Testis (tissue), 3 donors: ENCODE measurements around the gene SCMH1. TPM values are rescaled to one million over a fixed set of nuclear protein-coding genes. Genes with fewer than 3 reads are reported as not detected.

Experiments used
- DNase-seq: peaks from one replicate; pipeline ENCODE4 v3.0.0-alpha.2; 2019
- H3K27ac ChIP-seq, 2 donors: fragments of 200-600 bp; sonication (generic); one replicate each; pipeline ENCODE4 v1.5.1; 2019
- H3K27me3 ChIP-seq: fragments of 200-600 bp; sonication (generic); one replicate; pipeline ENCODE4 v1.5.1; 2019
- H3K36me3 ChIP-seq: fragments of 200-600 bp; sonication (generic); one replicate; pipeline ENCODE4 v1.5.1; 2017; ENCODE audit warnings: low read depth; ENCODE audit errors: missing control alignments
- H3K4me1 ChIP-seq: fragments of 200-600 bp; sonication (generic); one replicate; pipeline ENCODE4 v1.5.1; 2019
- H3K4me3 ChIP-seq, 2 donors: fragments of 200-600 bp; sonication (generic); one replicate each; pipeline ENCODE4 v1.5.1; 2017 to 2019
- H3K9me3 ChIP-seq: fragments of 200-600 bp; sonication (generic); one replicate; pipeline ENCODE4 v1.5.1; 2017
- CTCF ChIP-seq, 3 experiments: fragments of 450-650 bp in 2 of 3; fragments of 200-600 bp in 1 of 3; sonication (generic) in 1 of 3; IDR thresholded peaks; one replicate each; pipeline ENCODE4 v1.5.1; 2016 to 2019; ENCODE audit warnings: antibody characterized with exemption in 3 of 3, mild to moderate bottlenecking in 2 of 3, moderate library complexity in 1 of 3
- POLR2A ChIP-seq: fragments of 450-650 bp; IDR thresholded peaks from one replicate; pipeline ENCODE4 v1.6.1; 2017; ENCODE audit warnings: antibody characterized with exemption, mild to moderate bottlenecking, moderate library complexity
- WGBS, 2 donors: methylation state at CpG; one replicate each; pipeline ENCODE4 v1.1.5; 2018; 5-methylcytosine and 5-hydroxymethylcytosine counted together
- intact Hi-C: fragments of 100-400 bp; cut with DNase I; formaldehyde crosslinking; loops from one replicate; pipeline ENCODE4 v1.15.1; 2023; ENCODE audit warnings: low total_unique reads
- polyA plus RNA-seq: library from polyadenylated mRNA; stranded (reverse); fragments of 350-450 nt; fragmentation: Illumina TruSeq; extraction: RNeasy Lipid Tissue Mini Kit (QIAGEN cat#74804); gene quantifications from one replicate; pipeline ENCODE4 v1.2.3, GENCODE V29; 2014; ENCODE audit warnings: low read depth, low replicate concordance; ENCODE audit not compliant: insufficient read depth
- total RNA-seq, 2 donors: library from RNA; depleted of rRNA; stranded (reverse); fragments of >200 nt; gene quantifications; one replicate each; pipeline ENCODE4 v1.2.3, GENCODE V29; 2016

SCMH1 gene
- total and polyA plus RNA-seq, 3 donors from 2014 or later: 60.8 to 79.7 (median 79.0) TPM

GRCh38 chr1:41226815-41227434, 15.2 kb downstream of the SCMH1 start:
- 74 to 75% methylated on average over 3 of the region's 3 CpGs for WGBS, 2 donors
- intact Hi-C loops: no loop called here
- H3K27me3 ChIP-seq: no peaks in the 10 kb centered on the region
- H3K36me3 ChIP-seq: no peaks in the 10 kb centered on the region
- H3K4me3 ChIP-seq: no peak overlapping the region
- no peaks in the 10 kb centered on the region for H3K9me3 ChIP-seq
- H3K27ac ChIP-seq: no peak overlapping the region
- DNase-seq: no peak
- TF ChIP-seq CTCF (IDR thresholded peaks at IDR 0.05): no peak
- TF ChIP-seq POLR2A: no peak
- H3K4me1 ChIP-seq: no peaks in the 10 kb centered on the region

DNA sequence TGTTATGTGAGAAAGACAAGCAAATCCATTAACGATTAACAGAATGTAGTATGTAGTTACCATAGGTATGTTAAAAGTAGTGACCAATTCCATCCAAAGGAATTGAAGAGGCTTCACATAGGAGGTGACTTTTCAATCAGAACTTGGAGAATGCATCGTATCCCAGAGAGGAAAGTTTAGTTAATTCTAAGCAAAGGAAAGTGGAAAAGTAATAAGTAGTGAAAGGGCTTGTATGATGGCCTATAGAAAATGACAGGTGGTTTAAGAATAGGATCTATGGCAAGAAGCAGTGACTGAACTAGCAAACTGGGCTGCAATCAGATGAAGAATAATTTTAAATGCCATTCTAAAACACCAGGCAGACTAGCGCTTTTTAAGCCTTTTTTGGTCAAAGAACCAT, 16.6 kb downstream of the SCMH1 start:
- H3K27ac ChIP-seq: no peak overlapping the region
- no peaks in the 10 kb centered on the region for H3K4me1 ChIP-seq
- no peak for DNase-seq
- no peak overlapping the region for H3K4me3 ChIP-seq
- no peaks in the 10 kb centered on the region for H3K36me3 ChIP-seq
- H3K9me3 ChIP-seq: no peaks in the 10 kb centered on the region
- 78 to 95% methylated on average over 3 of the region's 3 CpGs for WGBS, 2 donors
- intact Hi-C loops: no loop called here
- no peaks in the 10 kb centered on the region for H3K27me3 ChIP-seq
- TF ChIP-seq POLR2A: no peak
- no peak for TF ChIP-seq CTCF (IDR thresholded peaks at IDR 0.05)

DNA sequence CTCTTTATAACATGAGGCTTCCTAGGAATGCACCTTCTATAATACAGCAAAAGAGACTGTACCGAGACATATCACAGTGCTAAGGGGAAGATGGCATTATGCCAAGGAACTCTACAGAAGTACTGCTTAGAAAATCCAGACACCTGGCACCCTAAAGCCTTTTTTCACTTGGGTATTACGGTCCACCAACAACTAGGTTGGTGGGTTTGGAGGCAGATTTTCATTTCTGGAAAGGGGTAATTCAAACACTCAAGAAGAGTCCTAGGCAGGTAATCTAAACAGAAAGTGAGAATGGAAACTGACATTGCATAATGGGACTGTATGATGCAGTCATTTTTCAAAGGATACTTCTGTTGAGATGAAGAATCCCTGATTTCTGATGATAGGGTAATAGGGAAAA, 19.6 kb downstream of the SCMH1 start:
- DNase-seq: no peak

DNA sequence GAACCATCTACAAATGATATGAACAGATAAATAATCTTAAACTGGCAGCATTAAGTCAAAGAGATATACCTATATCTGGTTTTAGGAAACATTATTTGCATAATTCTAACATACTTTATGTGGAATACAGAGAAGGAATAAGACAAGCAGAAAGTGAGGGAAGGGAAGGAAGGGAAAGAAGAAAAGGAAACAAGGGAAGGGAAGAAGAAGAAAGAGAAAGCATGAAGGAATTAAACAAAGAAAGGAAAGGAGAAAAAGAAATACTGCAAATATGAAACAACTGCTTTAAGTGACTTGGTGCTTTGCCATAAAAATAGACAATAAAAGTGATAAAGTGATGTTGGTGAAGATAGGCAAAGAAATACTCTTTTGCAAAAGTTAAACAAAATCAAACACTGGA, 20.1 kb downstream of the SCMH1 start:
- Histone ChIP-seq H3K27me3 (no peaks in the 10 kb centered on the region), H3K4me3 (no peak overlapping the region), H3K9me3 (no peaks in the 10 kb centered on the region), H3K27ac (no peak overlapping the region), H3K36me3 (no peaks in the 10 kb centered on the region), H3K4me1 (no peaks in the 10 kb centered on the region)
- intact Hi-C loops: no loop called here
- TF ChIP-seq POLR2A: no peak
- TF ChIP-seq CTCF (IDR thresholded peaks at IDR 0.05): no peak
- DNase-seq: no peak

More for the DNA sequence above, 19.6 kb downstream of the SCMH1 start:
- H3K36me3 ChIP-seq: no peaks in the 10 kb centered on the region
- intact Hi-C loops: no loop called here
- H3K27me3 ChIP-seq: no peaks in the 10 kb centered on the region
- H3K27ac ChIP-seq: no peak overlapping the region
- H3K4me1 ChIP-seq: no peaks in the 10 kb centered on the region
- no peak overlapping the region for H3K4me3 ChIP-seq
- H3K9me3 ChIP-seq: no peaks in the 10 kb centered on the region
- WGBS, 2 donors: 39 to 57% methylated on average over 2 of the region's 2 CpGs
- TF ChIP-seq POLR2A (no peak), CTCF (IDR thresholded peaks at IDR 0.05) (no peak)

GRCh38 chr1:41218152-41218551, 24.0 kb downstream of the SCMH1 start:
- Histone ChIP-seq H3K4me3 (no peak overlapping the region), H3K27ac (no peak overlapping the region), H3K27me3 (no peaks in the 10 kb centered on the region), H3K4me1 (no peaks in the 10 kb centered on the region), H3K36me3 (no peaks in the 10 kb centered on the region), H3K9me3 (no peaks in the 10 kb centered on the region)
- DNase-seq: no peak
- intact Hi-C loops: no loop called here
- 81 to 91% methylated on average over 1 of the region's 1 CpG for WGBS, 2 donors
- TF ChIP-seq CTCF (IDR thresholded peaks at IDR 0.05): no peak
